HG03571 (cell line): Measurements from ENCODE around the gene UQCRC2.
"Not testable (repeated sequence)": the region's sequence is repeated elsewhere in the genome, so short reads cannot be mapped to it uniquely, and the experiment has no call there.

Source experiments
- ATAC-seq: cut with Tn5 transposase; IDR thresholded peaks from one replicate; pipeline ENCODE4 v1.9.1; 2021; ENCODE audit not compliant: unreplicated experiment

The UQCRC2 gene

DNA sequence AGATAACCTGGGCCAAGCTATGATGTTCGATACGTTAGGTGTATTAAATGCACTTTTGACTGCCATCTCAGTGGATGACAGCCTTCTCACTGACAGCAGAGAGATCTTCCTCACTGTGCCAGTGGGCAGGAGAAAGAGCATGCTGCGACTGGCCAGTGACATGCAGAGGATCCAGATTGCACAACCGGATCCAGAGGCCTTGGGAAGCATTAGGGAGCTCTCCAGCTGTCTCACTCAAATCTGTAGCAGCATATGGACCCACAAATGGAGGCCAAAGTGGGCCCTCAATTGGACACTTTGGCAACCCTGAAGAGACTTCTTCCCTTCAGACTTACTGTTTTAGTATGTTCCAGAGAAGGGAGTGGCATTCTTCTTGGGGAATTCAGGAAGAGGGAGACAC lies 26.9 kb downstream of the UQCRC2 start:
- ATAC-seq: no peak

DNA sequence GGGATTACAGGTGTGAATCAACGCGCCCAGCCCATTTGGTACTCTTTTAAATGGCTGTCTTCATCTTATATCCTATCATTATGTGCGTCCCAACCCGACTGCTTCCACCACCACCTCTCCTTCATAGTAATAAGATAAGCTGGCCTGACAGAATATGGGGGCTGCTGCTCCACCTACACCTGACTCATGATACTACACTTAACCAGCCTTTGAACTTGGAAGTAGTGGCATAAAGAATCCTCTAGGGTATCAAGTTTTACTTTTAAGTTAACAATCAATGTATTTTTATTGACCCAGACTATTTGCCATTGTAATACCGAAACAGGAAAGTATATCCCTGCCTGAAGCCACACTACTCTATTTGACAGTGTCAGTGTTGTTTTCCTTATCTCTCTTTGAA lies 28.9 kb downstream of the UQCRC2 start:
- ATAC-seq: no peak

DNA sequence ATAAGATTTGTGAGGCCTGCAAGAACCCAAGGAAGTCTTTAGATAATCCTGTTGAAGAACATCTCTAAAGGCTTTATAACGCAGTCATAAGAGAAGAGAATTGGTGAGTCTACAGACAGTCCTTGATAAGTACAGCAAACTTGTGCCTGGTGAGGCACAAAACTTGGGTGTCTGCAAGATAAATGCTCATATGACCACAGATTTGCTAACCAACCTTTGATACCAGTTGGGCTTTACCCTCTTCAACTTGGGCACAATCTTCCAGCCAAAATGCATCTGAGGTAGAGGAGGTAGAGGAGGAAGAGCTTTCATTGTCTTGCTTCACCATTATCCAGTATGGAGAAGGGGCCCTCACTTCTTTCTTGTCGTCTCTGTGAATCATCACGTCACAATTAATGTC lies 30.9 kb downstream of the UQCRC2 start:
- no peak for ATAC-seq

DNA sequence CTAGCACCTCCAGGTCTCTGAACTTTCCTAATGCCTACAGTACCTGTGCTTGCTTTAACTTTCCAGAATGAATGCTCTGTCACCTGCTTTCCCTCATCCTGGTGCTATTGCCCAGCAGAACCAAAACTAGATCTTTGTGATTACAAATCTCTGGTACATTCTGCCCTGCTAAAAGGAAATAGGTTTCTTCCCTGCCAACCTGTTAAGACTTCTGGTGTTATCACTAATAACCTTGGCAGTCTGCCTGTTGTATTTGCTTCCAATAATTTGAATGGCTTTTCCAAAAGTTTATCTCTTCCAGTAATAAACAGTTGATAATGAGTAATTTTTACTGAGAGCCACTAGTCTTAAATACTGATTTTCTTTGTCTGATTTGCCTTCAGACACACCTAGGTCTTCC lies 32.4 kb downstream of the UQCRC2 start:
- no peak for ATAC-seq

DNA sequence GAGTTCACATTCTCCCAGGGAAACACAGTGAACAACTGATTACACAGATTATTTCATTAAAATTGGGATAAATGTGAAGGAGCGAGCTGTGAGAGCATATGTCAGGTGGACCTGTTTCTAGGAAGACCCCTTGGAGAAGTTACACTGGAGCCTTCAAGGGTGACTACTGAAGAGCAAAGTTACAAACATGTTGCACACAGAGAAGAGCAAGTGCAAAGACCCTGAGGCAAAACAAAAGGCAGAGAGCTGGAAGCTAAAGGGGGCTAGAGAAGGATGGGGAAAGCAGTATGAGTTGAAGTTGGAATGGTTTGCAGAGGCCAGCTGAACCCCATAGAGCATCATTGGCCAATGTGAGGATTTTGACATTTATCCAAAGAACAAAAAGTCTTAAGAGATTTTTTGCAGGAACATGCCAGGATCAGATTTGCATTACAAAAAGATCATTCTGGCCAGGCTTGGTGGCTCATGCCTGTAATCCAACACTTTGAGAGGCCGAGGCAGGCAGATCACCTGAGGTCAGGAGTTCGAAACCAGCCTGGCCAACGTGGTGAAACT lies 33.6 kb downstream of the UQCRC2 start:
- ATAC-seq: no peak

DNA sequence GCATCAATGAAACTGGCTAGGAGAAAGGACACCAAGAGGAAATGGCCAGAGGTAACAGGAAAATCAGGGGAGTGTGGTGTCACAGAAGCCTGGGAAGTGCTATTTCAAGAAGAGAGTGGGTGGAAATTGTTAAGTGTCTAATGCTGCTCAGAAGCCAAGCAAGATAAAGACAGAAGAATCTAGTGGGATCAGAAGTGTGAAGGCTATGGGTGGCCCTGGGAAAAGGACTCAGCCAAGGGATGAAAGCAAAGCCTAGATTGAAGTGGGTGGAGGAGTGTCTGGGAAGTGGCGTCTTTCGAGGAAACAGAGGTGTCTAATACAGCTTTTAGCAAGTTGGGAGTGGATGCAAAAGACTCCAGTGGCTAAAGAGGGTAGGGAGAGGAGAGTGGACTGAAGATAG lies 34.3 kb downstream of the UQCRC2 start:
- ATAC-seq: no peak

DNA sequence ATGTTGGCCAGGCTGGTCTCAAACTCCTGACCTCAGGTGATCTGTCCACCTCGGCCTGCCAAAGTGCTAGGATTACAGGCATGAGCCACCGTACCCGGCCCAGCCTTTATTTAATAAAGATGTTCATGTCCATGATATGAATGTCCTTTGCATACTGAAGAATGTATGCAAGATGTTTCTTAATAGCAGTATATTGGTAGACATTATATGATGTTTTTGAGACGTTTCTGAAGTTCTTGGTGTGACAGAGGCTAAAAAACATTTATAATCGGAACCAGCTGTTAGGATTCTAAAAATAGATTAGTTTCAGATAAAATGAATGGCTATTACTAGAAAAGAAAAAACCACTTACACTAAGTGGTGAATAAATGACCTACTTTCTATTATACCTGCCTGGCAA lies 36.0 kb downstream of the UQCRC2 start:
- no peak for ATAC-seq

DNA sequence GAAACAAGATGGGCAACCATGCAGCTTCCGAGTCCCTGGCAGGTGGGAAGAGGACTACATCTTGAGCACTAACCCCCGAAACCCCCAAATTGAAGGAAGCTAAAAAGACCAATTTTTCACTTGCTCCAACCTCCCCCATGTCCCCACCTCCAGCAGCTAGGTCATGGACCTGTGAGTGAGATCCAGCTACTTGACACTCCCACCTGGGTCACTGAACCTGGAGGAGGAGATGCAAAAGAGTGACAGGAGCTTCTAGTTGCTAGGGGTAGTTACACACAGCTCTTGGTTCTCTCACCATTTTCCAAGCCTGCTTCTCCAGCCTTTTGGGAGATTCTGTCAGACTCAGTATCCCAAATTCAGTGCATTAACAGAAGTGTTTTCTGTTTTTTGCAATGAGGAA lies 36.6 kb downstream of the UQCRC2 start:
- no peak for ATAC-seq

DNA sequence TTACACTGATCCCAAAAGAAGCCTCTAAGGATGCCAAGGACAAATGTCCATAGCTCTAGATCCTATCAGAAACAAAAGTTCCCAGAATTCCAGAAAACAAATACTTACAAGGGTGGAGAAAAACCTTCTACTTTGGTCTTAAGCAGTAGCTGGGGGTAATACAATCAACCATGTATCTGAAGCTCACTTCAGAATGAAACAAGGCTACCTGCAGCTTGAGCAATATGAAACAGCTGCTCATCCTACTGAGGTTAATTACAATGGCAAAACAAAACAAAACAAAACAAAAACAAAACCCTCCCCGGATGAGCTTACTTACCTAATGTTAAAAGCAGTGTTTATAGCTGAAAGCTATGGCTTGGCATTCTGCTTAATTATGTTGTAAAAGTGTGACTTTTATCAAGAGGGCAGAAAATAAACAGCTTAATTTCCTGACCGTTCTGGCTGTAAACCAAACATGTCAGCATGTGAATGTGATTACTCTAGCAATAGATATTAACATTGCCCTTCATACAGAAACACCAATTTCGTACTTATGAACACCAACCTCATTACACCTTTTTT lies 37.3 kb downstream of the UQCRC2 start:
- ATAC-seq: no peak

DNA sequence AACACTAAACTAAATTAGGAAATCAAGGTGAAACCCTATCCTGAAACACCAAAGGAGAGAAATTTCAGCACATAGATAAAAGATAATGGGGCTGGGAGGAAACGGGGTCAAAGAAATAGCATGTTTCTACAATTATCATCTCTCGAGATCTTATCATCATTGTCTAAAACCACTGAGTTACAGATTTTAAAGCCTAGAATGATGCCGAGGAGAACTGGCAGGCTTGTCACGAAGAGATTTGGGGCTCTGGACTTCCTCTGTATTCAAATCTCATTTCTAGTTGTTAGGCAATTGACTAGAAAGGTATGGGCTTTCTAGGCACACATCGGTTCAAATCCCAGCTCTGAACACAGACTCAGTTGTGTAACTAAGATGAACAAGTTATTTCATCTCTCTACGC lies 38.5 kb downstream of the UQCRC2 start:
- ATAC-seq: no peak

DNA sequence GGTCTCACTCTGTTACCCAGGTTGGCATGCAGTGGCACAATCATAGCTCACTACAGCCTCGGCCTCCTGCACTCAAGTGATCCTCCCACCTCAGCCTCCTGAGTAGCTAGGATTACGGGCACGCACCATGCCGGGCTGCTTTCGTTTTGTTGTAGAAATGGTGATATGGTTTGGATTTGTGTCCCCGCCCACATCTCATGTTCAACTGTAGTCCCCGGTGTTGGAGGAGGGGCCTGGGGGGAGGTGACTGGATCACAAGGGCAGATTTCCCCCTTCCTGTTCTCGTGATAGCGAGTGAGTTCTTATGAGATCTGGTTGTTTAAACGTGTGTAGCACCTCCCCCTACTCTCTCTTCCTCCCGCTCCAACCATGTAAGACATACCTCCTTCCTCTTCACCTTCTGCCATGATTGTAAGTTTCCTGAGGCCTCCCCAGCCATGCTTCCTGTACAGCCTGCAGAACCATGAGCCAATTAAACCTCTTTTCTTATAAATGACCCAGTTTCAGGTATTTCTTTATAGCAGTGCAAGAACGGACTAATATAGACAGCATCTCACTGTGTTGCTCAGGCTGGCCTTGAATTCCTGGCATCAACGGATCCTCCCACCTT lies 41.8 kb downstream of the UQCRC2 start:
- no peak for ATAC-seq

DNA sequence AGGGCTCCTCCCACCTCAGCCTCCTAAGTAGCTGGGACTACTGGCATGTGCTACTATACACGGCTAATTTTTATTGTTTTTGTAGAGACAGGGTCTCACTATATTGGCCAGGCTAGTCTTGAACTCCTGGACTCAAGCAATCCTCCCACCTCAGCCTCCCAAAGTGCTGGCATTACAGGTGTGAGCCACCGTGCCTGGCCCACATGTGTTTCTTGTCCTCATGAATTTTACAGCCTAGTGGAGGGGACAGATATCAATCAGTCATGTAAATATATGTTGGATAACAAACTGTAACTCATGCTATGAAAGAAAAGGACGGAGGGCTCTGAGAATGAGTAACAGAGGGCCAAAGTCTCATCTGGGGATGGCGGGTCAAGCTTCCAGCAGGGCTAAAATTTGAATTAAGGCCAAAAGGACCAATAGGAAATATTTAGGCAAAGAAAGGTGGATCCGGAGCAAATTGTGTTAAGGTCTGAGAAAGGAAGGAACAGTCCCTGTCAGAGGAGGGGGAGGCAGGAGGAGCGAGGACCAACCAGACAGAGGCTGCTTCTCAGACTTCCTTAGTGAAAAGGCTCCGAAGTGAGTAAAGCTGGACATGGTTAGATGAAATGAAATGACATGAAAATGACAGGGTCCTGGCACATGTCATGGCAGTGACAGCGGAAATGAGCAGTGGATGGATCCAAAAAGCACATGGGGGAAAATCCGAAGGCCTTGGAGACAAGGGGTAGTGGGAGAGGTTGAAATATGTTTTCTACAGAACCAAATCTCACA lies 43.9 kb downstream of the UQCRC2 start:
- no peak for ATAC-seq

DNA sequence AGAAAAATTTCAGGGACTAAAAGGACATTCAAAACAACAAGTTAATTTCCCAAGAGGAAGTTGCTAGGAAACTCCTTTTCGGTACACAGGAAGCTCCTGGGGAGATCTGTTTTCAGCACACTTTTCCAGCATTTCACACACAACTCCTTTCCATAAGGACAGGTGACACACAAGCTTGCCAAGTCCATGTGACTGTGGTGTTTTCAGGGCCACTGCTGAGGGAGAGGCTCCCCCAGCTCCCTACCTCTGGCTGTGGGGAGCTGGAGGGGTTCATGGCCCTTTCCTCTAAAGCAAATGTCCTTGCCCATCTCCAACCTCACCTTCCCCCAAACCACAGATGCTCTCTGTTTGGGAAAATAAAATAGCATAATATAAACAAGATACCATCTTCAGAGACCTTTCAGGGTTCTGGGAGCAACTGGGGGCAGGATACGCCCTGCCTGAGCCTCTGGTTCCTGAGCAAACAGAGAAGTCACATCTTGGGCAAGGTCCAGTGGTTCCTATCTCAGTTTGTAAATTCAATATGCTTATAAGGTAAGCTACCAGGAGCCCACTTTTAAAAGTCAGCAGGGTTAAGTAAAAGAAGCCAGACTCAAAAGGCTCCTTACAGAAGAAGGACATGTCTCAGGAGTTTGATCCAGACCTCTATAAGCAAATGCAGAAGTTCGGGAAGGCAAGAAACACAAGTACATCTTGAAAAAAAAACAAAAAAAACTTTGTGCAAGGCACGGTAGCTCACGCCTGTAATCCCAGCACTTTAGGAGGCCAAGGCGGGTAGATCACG lies 44.7 kb downstream of the UQCRC2 start:
- no peak for ATAC-seq

DNA sequence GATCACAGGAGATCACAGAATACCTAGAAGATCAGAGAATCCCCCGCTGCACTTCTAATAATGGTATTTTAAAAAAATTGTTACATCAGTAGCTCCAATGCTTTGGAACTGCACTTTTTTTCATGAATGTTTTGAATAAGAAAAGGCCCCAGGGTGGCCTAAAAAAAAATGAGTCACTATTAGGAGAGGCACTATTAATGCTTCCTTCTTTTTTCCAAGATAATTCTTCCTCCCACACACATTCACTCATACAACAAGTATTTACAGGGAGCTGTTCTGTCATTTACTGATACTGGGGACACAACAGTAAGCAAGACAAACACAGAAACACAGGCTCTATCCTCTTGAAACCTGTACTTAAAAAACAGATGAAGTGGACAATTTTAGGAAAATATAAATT lies 48.4 kb downstream of the UQCRC2 start:
- ATAC-seq: no peak

DNA sequence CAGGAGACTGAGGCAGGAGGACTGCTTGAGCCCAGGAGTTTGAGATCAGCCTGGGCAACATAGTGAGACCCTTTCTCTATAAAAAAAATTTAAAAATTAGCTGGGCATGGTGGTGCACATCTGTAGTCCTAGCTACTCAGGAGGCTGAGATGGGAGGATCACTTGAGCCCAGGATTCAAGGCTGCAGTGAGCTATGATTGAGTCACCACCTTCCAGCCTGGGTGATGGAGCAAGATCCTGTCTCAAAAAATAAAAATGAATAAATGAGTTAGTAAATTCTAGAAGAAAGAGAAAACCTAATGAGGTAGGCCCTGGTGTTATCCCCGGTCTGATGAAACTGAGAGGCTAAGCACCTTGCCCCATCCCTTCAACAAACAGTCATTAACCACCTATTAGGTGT lies 48.9 kb downstream of the UQCRC2 start:
- ATAC-seq: not testable (repeated sequence)

DNA sequence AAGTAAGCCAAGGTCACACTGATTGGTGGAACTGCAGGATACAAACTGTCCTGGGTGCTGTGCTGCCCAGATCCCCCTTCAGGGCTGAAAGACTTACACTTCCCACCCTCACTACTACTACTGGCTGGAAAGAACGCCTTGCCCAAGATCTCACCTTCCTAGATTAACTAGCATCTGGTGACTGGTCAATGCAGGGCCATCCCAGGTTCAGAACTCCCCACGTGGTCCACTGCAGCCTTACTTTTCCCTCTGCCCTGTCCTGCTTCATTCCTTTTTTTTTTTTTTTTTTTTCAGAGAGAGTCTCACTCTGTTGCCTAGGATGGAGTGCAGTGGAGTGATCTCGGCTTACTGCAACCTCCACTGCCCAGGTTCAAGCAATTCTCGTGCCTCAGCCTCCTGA lies 50.0 kb downstream of the UQCRC2 start:
- no peak for ATAC-seq

DNA sequence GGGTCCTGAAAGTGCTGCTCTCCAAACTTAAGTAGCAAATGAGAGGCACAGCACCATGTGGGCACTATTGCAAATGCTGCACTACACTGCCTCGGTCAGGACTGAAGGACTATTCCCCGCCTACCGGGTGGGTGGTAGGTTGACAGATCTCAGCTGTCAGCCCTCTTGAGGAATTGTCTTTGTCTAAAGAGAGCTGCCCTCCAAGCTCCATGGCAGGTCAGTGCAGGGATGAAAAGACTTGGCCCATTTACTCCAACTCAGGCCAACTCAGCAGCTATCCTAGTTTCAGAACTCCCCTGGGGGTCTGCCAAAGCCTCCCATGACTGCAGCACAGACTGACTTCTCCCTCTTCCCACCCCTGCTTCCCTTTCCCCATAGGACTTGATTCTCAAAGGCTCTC lies 51.2 kb downstream of the UQCRC2 start:
- ATAC-seq: no peak

DNA sequence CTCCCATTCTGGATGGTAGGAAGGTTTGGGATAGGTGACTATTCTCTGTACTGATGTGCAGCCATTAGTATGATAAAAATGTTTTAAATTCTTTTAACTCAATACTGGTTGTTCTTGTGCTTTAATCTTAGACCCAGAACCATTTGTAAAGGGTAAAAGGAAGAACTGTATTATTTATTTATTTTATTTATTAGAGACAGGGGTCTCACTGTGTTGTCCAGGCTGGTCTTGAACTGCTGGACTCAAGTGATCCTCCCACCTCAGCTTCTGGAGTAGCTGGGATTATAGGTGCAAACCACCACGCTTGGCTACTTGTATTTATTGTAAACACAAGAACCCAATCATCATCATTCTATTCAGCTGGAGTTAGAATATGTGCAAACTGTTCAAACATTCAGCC lies 52.6 kb downstream of the UQCRC2 start:
- no peak for ATAC-seq

DNA sequence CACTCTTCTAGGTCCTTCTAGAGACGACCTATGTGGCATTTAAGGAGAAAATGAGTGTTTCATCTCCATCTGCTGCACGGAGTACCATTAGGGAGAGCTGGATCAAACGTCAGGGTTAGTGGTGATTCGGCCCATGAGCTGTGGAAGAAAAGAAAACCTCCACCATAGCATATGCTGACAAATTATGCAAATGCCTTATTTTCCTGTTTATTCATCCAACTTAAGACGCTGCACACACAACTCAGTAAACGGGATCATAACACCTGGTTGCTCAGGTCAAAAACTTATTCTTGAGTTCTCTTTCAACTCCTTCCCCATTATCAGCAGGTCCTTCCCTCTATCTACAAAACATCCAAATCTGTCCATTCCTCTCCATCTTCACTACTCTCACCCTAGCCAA lies 53.5 kb downstream of the UQCRC2 start:
- ATAC-seq: no peak

DNA sequence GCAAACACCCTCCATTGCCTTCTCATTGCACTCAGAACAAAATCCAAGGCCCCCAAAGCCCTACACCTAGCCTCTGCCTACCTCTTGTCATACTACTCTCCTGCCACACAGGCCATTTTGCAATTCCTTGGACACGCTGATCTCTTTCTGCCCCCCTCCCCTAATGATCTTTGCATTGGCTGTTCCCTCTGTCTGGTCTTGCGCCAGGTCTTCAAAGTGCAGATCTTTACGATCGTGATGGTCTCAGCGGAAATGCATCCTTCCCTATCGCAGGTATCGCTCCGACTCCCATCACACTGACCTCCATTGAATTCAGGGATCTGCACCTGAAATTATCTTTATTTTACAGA lies 54.0 kb downstream of the UQCRC2 start:
- no peak for ATAC-seq

DNA sequence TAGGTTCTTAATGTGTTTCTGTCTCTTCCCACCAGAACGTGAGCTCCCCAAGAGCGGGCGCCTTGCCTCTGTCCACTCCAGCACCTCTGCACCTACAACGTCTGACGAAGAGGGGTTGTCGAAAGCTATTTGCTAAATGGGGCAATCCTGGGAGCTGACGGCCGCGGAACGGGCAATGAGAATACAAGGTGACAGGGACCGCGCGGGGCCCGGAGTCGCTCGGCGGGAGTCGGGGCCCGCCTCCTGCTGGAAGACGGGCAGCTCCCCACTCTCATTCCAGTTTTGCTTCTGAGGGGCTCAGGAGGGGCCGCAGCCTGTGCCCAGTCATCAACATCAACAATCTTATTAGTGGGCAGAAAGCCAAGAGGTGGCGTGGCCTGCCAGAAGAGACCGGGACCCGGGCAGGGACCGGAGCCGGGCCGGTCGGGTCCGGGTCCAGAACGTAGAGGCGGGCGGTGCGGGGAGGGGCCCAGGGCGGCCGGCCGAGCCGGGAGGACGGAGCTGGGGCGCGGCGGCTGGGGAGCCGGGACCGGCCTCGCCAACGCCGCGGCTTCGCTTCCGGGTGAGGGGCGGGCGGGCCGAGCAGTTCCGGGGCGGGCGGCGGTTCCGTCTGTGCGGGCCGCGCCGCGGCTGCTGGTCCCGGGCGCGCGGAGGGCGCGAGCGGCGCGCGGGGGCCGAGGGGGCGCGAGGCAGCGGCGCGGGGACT lies 54.5 kb downstream of the UQCRC2 start, which contains the start of gene MOSMO:
Gene MOSMO (plus strand): TSS at position 603 of the 706 bp plus-strand sequence. CDS start 191 bp downstream, outside the sequence.
- no peak for ATAC-seq
